H9 (cell line): ENCODE data around the gene NPPC. TPM values are rescaled to one million over a fixed set of nuclear protein-coding genes. Genes with fewer than 3 reads are reported as not detected.

Experiments
- DNase-seq: peaks from one replicate; pipeline ENCODE4 v3.0.0-alpha.2; 2017
- H2AFZ ChIP-seq: one replicate; pipeline ENCODE4 v1.6.1; 2013; ENCODE audit warnings: mild to moderate bottlenecking, low read length, control low read depth, moderate library complexity
- H2AK5ac ChIP-seq: 2 replicates; pipeline ENCODE4 v1.6.1; 2013; ENCODE audit warnings: low read length, control low read depth, mixed read lengths; ENCODE audit not compliant: insufficient read length
- H2BK120ac ChIP-seq: one replicate; pipeline ENCODE4 v1.6.1; 2013; ENCODE audit warnings: low read depth, mild to moderate bottlenecking, low read length, control low read depth, inconsistent platforms; ENCODE audit not compliant: poor library complexity, severe bottlenecking
- H2BK12ac ChIP-seq: 2 replicates; pipeline ENCODE4 v1.6.1; 2013; ENCODE audit warnings: low read length, control low read depth, mixed read lengths, low read depth; ENCODE audit not compliant: insufficient read length
- H2BK15ac ChIP-seq: 2 replicates; pipeline ENCODE4 v1.6.1; 2013; ENCODE audit warnings: low read depth, low read length, control low read depth
- H2BK20ac ChIP-seq: one replicate; pipeline ENCODE4 v1.6.1; 2013; ENCODE audit warnings: low read depth, mild to moderate bottlenecking, low read length, control low read depth, inconsistent platforms; ENCODE audit not compliant: poor library complexity, severe bottlenecking
- H2BK5ac ChIP-seq: 2 replicates; pipeline ENCODE4 v1.6.1; 2013; ENCODE audit warnings: low read length, control low read depth, mixed read lengths; ENCODE audit not compliant: insufficient read length
- H3K14ac ChIP-seq: 2 replicates; pipeline ENCODE4 v1.6.1; 2013; ENCODE audit warnings: low read length, control low read depth; ENCODE audit not compliant: insufficient read depth
- H3K18ac ChIP-seq: 2 replicates; pipeline ENCODE4 v1.6.1; 2013; ENCODE audit warnings: low read depth, mild to moderate bottlenecking, mixed read lengths, low read length, control low read depth; ENCODE audit not compliant: insufficient read length
- H3K23ac ChIP-seq: 2 replicates; pipeline ENCODE4 v1.6.1; 2013; ENCODE audit warnings: low read length, control low read depth, mixed read lengths, low read depth; ENCODE audit not compliant: insufficient read length
- H3K23me2 ChIP-seq: 2 replicates; pipeline ENCODE4 v1.6.1; 2013; ENCODE audit warnings: low read depth, mild to moderate bottlenecking, mixed read lengths, low read length, control low read depth; ENCODE audit not compliant: insufficient read length, poor library complexity, severe bottlenecking
- H3K27ac ChIP-seq: 2 replicates; pipeline ENCODE4 v1.5.1; 2013; ENCODE audit warnings: low read length, control low read depth, mixed read lengths, low read depth; ENCODE audit not compliant: insufficient read length
- H3K27me3 ChIP-seq: 2 replicates; pipeline ENCODE4 v1.6.1; 2013; ENCODE audit warnings: low read length, control low read depth, inconsistent platforms; ENCODE audit not compliant: insufficient read depth
- H3K4ac ChIP-seq: 2 replicates; pipeline ENCODE4 v1.6.1; 2013; ENCODE audit warnings: low read depth, mild to moderate bottlenecking, control low read depth, inconsistent platforms, low read length, moderate library complexity
- H3K4me1 ChIP-seq: 2 replicates; pipeline ENCODE4 v1.6.1; 2013; ENCODE audit warnings: low read length, control low read depth, inconsistent platforms; ENCODE audit not compliant: insufficient read depth
- H3K4me2 ChIP-seq: 2 replicates; pipeline ENCODE4 v1.6.1; 2013; ENCODE audit warnings: low read length, control low read depth, mixed read lengths; ENCODE audit not compliant: insufficient read length, insufficient read depth
- H3K56ac ChIP-seq: 2 replicates; pipeline ENCODE4 v1.6.1; 2013; ENCODE audit warnings: low read depth, mild to moderate bottlenecking, mixed read lengths, low read length, control low read depth; ENCODE audit not compliant: insufficient read length
- H3K79me1 ChIP-seq: 2 replicates; pipeline ENCODE4 v1.6.1; 2013; ENCODE audit warnings: low read depth, mild to moderate bottlenecking, moderate library complexity, low read length, control low read depth, inconsistent platforms; ENCODE audit not compliant: insufficient read depth, poor library complexity, severe bottlenecking
- H3K79me2 ChIP-seq: 2 replicates; pipeline ENCODE4 v1.6.1; 2013; ENCODE audit warnings: low read length, control low read depth, inconsistent platforms; ENCODE audit not compliant: insufficient read depth
- H3K9ac ChIP-seq: 2 replicates; pipeline ENCODE4 v1.6.1; 2013; ENCODE audit warnings: low read length, control low read depth, mixed read lengths; ENCODE audit not compliant: insufficient read length; ENCODE audit errors: extremely low read depth
- H3K9me3 ChIP-seq: one replicate; pipeline ENCODE4 v1.6.1; 2013; ENCODE audit warnings: low read depth, low read length, inconsistent platforms; ENCODE audit not compliant: control insufficient read depth
- H3T11ph ChIP-seq: one replicate; pipeline ENCODE4 v1.6.1; 2013; ENCODE audit warnings: mild to moderate bottlenecking, low read length, control low read depth, inconsistent platforms
- H4K20me1 ChIP-seq: one replicate; pipeline ENCODE4 v1.6.1; 2013; ENCODE audit not compliant: control insufficient read depth, insufficient read length, insufficient read depth
- H4K5ac ChIP-seq: 2 replicates; pipeline ENCODE4 v1.6.1; 2013; ENCODE audit warnings: low read depth, mild to moderate bottlenecking, mixed read lengths, low read length, control low read depth; ENCODE audit not compliant: insufficient read length
- H4K8ac ChIP-seq: replicated peaks from 2 replicates; pipeline ENCODE4 v1.6.1; 2013; ENCODE audit warnings: low read length, control low read depth, mixed read lengths, low read depth; ENCODE audit not compliant: insufficient read length
- H4K91ac ChIP-seq: 2 replicates; pipeline ENCODE4 v1.6.1; 2013; ENCODE audit warnings: low read depth, mild to moderate bottlenecking, moderate library complexity, mixed read lengths, low read length, control low read depth; ENCODE audit not compliant: insufficient read length
- H3K27ac Mint-ChIP-seq, 3 experiments: 2 replicates in 2 of 3; 3 replicates in 1 of 3; pipeline ENCODE4 v1.8.0; 2020 to 2021; ENCODE audit warnings: mixed read lengths in 3 of 3, mild to moderate bottlenecking in 1 of 3, moderate library complexity in 1 of 3
- H3K27me3 Mint-ChIP-seq: 2 replicates; pipeline ENCODE4 v1.8.0; 2021; ENCODE audit warnings: low read depth, mild to moderate bottlenecking, moderate library complexity, mixed read lengths
- H3K36me3 Mint-ChIP-seq, 3 experiments: 2 replicates in 2 of 3; 3 replicates in 1 of 3; pipeline ENCODE4 v1.8.0; 2020 to 2021; ENCODE audit warnings: low read depth in 3 of 3, mixed read lengths in 3 of 3; ENCODE audit not compliant: insufficient read depth in 1 of 3
- H3K4me1 Mint-ChIP-seq, 2 experiments: 2 replicates each; pipeline ENCODE4 v1.8.0; 2020; ENCODE audit warnings: mixed read lengths in 2 of 2
- H3K4me3 Mint-ChIP-seq, 2 experiments: 2 replicates in 1 of 2; 3 replicates in 1 of 2; pipeline ENCODE4 v1.8.0; 2020 to 2021; ENCODE audit warnings: mild to moderate bottlenecking in 2 of 2, mixed read lengths in 2 of 2, moderate library complexity in 1 of 2
- H3K9me3 Mint-ChIP-seq, 2 experiments: 2 replicates in 1 of 2; 3 replicates in 1 of 2; pipeline ENCODE4 v1.8.0; 2020; ENCODE audit warnings: mild to moderate bottlenecking in 2 of 2, mixed read lengths in 2 of 2, moderate library complexity in 1 of 2
- whole genome bisulfite sequencing: extraction: QIAGEN DNeasy Blood & Tissue Kit; methylation state at CpG from one replicate; pipeline ENCODE4 v1.1.7; 2013; ENCODE audit warnings: missing lambda C conversion rate, low lambda C conversion rate, mixed read lengths; ENCODE audit not compliant: insufficient read length; ENCODE audit errors: extremely low coverage; 5-methylcytosine and 5-hydroxymethylcytosine counted together
- total RNA-seq: library from RNA; stranded (reverse); gene quantifications from 2 replicates; pipeline ENCODE4 v1.2.1, GENCODE V29; 2021
- TF ChIP-seq, protein P1 (sequence below): fragments of 200-600 bp; sonication (generic); conservative IDR thresholded peaks from 3 replicates; pipeline ENCODE4 v1.8.0; 2021; ENCODE audit warnings: antibody characterized with exemption, mild to moderate bottlenecking

The NPPC gene
- total RNA-seq, 1 experiment from 2014 or later, result 1.1 TPM

DNA sequence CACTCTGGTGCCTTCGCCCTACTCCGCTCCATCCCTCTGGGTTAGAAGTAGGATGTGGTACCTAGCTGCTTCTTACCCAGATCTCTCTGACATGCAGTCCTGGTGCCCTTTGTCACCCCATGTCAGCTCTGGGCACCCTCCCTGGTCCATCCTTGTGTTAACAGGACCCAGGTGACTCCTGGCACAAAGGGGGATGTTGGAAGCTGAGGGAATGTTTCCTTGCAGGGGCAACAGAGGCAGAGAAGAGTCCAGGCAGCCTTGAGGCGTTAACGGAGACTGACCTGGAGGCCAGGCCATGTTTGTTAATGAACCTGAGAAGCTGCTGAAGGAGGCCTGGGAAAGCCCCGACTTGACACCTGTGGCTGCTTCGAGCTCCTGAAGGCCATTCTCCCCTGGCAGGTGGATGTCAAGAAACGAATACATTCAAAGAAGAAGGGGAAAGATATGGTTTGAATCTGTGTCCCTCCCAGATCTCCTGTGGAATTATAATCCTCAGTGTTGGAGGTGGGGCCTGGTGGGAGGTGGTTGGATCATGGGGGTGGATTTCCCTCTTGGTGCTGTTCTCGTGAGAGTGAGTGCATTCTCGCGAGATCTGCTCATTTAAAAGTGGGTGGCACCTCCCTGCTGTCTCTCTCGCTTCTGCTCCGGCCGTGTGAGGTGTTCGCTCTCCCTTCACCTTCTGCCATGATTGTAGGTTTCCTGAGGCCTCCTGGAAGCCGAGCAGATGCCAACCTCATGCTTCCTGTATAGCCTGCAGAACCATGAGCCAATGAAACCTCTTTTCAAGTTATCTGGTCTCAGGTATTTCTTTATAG is 31.4 kb downstream of the NPPC start:
- Histone ChIP-seq H3K79me2 (no peaks in the 10 kb centered on the region), H3K9me3 (no peaks in the 10 kb centered on the region), H4K5ac (no peak overlapping the region), H3K4me2 (no peak overlapping the region), H2BK20ac (no peak overlapping the region), H3K9ac (no peak overlapping the region), H2BK120ac (no peak overlapping the region), H3K56ac (no peak overlapping the region), H3K27me3 (no peaks in the 10 kb centered on the region), H3K23me2 (no peaks in the 10 kb centered on the region), H4K20me1 (no peaks in the 10 kb centered on the region), H3K14ac (no peak overlapping the region), H2BK5ac (no peak overlapping the region), H2AK5ac (no peak overlapping the region), H4K91ac (no peak overlapping the region), H4K8ac (no peak overlapping the region), H3K4ac (no peak overlapping the region), H3T11ph (no peak overlapping the region), H2BK15ac (no peak overlapping the region), H3K27ac (no peak overlapping the region), H2BK12ac (no peak overlapping the region), H2AFZ (no peak overlapping the region), H3K18ac (no peak overlapping the region), H3K23ac (no peak overlapping the region), H3K4me1 (no peaks in the 10 kb centered on the region), H3K79me1 (no peaks in the 10 kb centered on the region)
- WGBS, result no CpG with 5 or more reads among the region's 15 CpGs
- no peaks in the 10 kb centered on the region for H3K36me3 Mint-ChIP-seq
- H3K4me1 Mint-ChIP-seq, result 0 out of 4 replicates have a peak, but pooled peaks cover 0 to 3% of the 10 kb centered on the region in 2 experiments
- no peak for DNase-seq
- TF ChIP-seq, protein P1, sequence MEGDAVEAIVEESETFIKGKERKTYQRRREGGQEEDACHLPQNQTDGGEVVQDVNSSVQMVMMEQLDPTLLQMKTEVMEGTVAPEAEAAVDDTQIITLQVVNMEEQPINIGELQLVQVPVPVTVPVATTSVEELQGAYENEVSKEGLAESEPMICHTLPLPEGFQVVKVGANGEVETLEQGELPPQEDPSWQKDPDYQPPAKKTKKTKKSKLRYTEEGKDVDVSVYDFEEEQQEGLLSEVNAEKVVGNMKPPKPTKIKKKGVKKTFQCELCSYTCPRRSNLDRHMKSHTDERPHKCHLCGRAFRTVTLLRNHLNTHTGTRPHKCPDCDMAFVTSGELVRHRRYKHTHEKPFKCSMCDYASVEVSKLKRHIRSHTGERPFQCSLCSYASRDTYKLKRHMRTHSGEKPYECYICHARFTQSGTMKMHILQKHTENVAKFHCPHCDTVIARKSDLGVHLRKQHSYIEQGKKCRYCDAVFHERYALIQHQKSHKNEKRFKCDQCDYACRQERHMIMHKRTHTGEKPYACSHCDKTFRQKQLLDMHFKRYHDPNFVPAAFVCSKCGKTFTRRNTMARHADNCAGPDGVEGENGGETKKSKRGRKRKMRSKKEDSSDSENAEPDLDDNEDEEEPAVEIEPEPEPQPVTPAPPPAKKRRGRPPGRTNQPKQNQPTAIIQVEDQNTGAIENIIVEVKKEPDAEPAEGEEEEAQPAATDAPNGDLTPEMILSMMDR, result no peak
- peaks cover 2% of the 10 kb centered on the region for H3K27me3 Mint-ChIP-seq
- 0 out of 7 replicates have a peak overlapping the region, but pooled peaks of 1 of the 3 experiments have one; percentile 29 for H3K27ac Mint-ChIP-seq
- H3K4me3 Mint-ChIP-seq, result no peak overlapping the region
- H3K9me3 Mint-ChIP-seq, result no peaks in the 10 kb centered on the region
